C4-2B (cell line): ENCODE measurements around the gene IRF9.

Experiments
- H3K27ac ChIP-seq: fragments of 450-650 bp; 2 replicates; pipeline ENCODE4 v1.5.1; 2017
- ZFX ChIP-seq: fragments of 450-650 bp; IDR thresholded peaks from 2 replicates; pipeline ENCODE4 v1.6.1; 2017
- TF ChIP-seq, protein P1 (sequence below): fragments of 450-650 bp; conservative IDR thresholded peaks from 2 replicates; pipeline ENCODE4 v1.5.1; 2017; ENCODE audit warnings: mild to moderate bottlenecking

The IRF9 gene

DNA sequence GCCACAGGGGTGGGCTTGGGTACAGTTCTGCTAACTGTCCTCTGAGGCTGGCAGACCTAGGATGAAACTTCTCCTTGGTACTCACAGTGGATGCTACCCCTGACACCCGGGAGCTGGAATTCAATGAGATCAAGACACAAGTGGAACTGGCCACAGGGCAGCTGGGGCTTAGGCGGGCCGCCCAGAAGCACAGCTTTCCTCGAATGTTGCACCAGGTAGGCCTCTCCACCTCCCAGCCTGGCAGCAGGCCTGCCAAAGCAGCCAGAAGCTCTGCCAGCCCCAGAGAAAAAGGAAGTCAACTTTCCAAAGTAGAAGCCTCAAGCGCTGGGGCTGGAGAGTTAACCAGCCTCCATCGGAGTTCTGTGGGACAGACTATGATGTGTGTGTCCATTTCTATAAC lies 43.9 kb upstream of the IRF9 start:
- H3K27ac ChIP-seq: no peak overlapping the region

DNA sequence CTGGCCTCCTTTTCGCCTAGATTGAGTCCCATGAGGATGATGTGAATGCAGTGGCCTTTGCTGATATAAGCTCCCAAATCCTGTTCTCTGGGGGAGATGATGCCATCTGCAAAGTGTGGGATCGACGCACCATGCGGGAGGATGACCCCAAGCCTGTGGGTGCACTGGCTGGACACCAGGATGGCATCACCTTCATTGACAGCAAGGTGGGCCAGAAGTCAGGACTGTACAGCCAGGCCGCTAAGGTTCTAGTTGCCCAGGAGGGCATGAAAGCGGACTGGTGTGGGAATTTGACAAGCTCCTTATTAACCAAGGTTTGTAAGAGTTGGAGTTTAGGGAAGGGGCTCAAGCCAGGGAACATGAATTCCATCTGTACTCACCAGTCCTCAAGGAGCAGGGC lies 41.4 kb upstream of the IRF9 start:
- TF ChIP-seq ZFX: no peak
- TF ChIP-seq, protein P1, sequence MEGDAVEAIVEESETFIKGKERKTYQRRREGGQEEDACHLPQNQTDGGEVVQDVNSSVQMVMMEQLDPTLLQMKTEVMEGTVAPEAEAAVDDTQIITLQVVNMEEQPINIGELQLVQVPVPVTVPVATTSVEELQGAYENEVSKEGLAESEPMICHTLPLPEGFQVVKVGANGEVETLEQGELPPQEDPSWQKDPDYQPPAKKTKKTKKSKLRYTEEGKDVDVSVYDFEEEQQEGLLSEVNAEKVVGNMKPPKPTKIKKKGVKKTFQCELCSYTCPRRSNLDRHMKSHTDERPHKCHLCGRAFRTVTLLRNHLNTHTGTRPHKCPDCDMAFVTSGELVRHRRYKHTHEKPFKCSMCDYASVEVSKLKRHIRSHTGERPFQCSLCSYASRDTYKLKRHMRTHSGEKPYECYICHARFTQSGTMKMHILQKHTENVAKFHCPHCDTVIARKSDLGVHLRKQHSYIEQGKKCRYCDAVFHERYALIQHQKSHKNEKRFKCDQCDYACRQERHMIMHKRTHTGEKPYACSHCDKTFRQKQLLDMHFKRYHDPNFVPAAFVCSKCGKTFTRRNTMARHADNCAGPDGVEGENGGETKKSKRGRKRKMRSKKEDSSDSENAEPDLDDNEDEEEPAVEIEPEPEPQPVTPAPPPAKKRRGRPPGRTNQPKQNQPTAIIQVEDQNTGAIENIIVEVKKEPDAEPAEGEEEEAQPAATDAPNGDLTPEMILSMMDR: no peak
- no peak overlapping the region for H3K27ac ChIP-seq

More for the DNA sequence above, 43.9 kb upstream of the IRF9 start:
- TF ChIP-seq, protein P1: no peak
- TF ChIP-seq ZFX: no peak

DNA sequence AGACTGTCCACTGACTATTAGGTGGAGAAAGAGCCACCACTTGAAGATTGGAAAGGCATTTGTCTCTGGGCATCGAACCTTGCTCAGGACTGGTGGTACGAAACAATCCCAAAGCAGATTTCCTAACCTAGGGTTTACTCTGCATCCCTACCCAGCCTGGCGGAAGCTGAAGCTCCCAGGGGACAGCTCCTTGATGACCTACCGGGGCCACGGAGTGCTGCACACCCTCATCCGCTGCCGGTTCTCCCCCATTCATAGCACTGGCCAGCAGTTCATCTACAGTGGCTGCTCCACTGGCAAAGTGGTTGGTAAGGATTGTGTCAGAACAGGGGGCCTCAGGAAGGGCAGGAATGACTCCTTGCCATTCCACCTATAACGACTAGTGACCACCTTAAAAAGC lies 39.9 kb upstream of the IRF9 start:
- H3K27ac ChIP-seq: no peak overlapping the region

DNA sequence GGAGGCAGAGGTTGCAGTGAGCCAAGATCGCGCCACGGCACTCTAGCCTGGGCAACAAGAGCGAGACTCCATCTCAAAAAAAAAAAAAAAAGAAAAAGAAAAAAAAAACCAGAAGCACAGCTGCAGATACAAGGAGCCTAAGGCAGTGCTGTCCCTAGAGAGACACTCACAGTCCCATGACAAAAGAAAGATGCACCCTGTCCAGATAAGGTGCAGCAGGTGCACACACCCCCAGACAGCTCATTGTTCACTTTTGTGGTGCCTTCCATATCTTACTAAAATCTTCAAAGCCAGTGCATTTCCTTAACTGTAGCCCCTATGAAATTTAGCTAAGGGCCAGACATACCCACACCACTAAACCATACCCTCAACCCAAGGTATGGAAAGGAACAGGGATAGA lies 38.6 kb upstream of the IRF9 start:
- no peak for TF ChIP-seq ZFX
- TF ChIP-seq, protein P1: no peak

More for the DNA sequence above, 39.9 kb upstream of the IRF9 start:
- TF ChIP-seq, protein P1: no peak

DNA sequence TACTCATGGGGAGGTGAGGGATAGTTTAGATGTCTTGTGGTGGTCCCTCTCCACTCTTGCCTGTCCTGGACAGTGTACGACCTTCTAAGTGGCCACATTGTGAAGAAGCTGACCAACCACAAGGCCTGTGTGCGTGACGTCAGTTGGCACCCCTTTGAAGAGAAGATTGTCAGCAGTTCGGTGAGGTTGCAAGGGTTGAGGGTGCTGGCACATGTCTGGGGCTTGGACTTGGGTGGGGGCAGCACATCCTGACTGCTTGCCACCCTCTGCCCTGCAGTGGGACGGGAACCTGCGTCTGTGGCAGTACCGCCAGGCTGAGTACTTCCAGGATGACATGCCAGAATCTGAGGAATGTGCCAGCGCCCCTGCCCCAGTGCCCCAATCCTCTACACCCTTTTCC lies 38.2 kb upstream of the IRF9 start:
- TF ChIP-seq ZFX: no peak
- TF ChIP-seq, protein P1: no peak

More for the DNA sequence above, 38.6 kb upstream of the IRF9 start:
- H3K27ac ChIP-seq: no peak overlapping the region

DNA sequence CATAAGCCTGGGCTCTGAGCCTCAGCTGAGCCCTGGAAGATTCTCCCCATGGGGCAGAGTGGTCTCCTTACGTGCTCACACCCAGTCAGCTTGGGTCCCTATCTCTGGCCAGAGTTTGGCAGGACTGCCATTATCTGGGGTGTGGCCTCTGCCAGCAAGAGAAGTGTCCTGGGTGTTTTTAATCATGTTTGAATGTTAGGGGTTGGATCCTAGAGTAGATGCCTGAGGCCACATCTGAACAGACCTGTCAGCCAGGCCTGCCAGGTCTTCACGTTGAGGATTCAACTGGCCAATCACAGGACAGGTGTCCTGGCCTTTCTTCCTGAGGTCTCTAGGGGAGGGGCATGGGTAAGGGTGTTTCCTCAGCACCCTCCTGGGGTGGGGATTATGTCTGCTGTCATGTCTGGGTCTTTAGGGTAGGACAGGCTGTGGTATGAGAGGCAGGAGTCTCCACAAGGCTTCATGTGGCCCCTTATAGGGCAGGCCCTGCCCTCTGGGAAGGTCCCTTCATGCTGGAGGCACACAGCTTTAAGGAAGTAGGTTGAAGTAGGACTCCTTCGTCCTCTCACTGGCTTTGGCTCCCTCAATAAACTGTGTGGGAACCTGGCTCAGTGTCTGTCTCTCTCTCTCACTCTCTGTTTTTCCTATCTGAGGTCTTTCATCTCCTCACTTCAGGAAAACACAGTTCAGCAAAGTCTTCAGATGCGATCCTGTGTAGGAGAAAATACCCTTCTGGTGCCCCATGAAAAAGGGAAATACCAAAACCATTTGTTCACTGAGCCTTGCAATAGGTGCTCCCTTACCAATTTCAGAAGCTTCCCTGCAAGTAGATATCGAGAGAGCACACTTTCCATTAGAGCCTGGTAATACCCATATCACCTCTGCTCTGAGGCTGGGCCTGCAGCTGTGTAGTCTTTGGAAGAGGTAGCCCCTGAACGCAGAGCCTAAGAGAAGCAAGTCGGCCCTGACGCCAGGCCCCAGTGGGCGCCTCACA lies 37.3 kb upstream of the IRF9 start:
- no peak overlapping the region for H3K27ac ChIP-seq
- TF ChIP-seq ZFX: no peak
- TF ChIP-seq, protein P1: no peak

More for the DNA sequence above, 38.2 kb upstream of the IRF9 start:
- no peak overlapping the region for H3K27ac ChIP-seq

DNA sequence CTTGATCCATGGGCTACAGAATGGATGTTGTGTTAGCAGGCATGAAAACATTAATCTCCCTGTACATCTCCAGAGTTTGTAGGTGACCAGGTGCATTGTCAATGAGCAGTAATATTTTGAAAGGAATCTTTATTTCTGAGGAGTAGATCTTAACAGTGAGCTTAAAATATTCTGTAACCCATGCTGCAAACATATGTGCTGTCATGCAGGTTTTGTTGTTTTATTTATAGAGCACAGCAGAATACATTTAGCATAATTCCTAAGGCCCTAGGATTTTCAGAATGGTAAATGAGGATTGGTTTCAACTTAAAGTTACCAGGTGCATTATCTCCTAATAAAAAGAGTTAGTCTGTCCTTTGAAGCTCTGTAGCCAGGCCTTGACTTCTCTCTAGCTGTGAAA lies 34.1 kb upstream of the IRF9 start:
- TF ChIP-seq ZFX: no peak
- TF ChIP-seq, protein P1: no peak
- H3K27ac ChIP-seq: no peak overlapping the region
